ENCODE measurements around the gene CHKB.
A peak's percentile ranks its signal among the peaks of the same experiment; 100 is the strongest.

The CHKB gene

DNA sequence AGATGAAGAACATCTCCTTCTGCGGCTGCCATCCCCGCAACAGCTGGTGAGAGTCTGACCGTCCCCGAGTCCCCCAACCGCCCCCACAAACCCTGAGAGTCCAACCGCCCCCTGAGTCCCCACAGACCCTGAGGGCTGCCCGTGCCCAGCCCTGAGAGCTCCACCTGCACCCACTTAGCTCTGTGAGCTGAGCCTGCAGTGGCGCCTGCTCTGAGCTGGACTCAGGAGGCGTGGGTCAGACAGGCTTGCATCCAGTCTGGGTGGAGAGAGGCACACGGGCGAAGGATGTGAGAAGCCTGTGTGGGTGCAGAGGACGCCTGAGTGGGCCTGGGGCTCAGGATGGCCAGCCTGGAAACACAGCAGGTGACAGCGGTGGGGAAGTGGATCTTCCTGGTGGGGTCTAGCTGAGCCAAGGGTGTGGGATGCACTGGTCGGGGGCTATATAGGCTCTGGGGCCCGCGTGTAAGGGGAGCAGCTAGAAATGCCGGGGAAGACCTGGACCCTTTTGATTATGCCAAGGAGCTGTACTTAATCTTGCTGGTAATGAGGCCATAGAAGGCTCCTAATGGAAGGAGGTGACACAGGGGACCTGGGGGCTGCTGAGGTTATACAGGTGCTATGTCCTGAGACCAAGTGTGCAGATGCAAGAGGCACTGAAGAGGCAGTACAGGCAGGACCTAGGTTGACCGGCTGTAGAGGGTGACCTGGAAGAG is 24.5 kb upstream of the CHKB start:
- H3K27me3 Mint-ChIP-seq, result peaks cover 42% of the 10 kb centered on the region
- H3K4me1 Mint-ChIP-seq, result no peaks in the 10 kb centered on the region
- no peak overlapping the region for H3K4me3 Mint-ChIP-seq
- peaks cover 2% of the 10 kb centered on the region for H3K36me3 Mint-ChIP-seq
- ATAC-seq (ENCODE audit: low read depth) (no peak), DNase-seq (ENCODE audit: low spot score in 2 of 2) (no peak)
- H3K9me3 Mint-ChIP-seq, result no peaks in the 10 kb centered on the region
- H3K27ac Mint-ChIP-seq, result no peak overlapping the region

GRCh38 chr22:50606165-50606945 is 23.7 kb upstream of the CHKB start:
- H3K36me3 Mint-ChIP-seq, result peaks cover 3% of the 10 kb centered on the region
- ATAC-seq (ENCODE audit: low read depth) (no peak), DNase-seq (ENCODE audit: low spot score in 2 of 2) (no peak)
- H3K4me1 Mint-ChIP-seq, result peaks cover 2% of the 10 kb centered on the region
- H3K4me3 Mint-ChIP-seq, result no peak overlapping the region
- no peak overlapping the region for H3K27ac Mint-ChIP-seq
- peaks cover 47% of the 10 kb centered on the region for H3K27me3 Mint-ChIP-seq
- H3K9me3 Mint-ChIP-seq, result no peaks in the 10 kb centered on the region

- Mint-ChIP-seq H3K4me3 (no peak overlapping the region), H3K27me3 (peaks cover 45% of the 10 kb centered on the region), H3K9me3 (no peaks in the 10 kb centered on the region), H3K4me1 (peaks cover 2% of the 10 kb centered on the region), H3K36me3 (peaks cover 3% of the 10 kb centered on the region), H3K27ac (no peak overlapping the region)
- DNase-seq (ENCODE audit: low spot score in 2 of 2) (no peak), ATAC-seq (ENCODE audit: low read depth) (no peak)
These were observed 23.0 kb upstream of the CHKB start for GRCh38 chr22:50605613-50606074.

DNA sequence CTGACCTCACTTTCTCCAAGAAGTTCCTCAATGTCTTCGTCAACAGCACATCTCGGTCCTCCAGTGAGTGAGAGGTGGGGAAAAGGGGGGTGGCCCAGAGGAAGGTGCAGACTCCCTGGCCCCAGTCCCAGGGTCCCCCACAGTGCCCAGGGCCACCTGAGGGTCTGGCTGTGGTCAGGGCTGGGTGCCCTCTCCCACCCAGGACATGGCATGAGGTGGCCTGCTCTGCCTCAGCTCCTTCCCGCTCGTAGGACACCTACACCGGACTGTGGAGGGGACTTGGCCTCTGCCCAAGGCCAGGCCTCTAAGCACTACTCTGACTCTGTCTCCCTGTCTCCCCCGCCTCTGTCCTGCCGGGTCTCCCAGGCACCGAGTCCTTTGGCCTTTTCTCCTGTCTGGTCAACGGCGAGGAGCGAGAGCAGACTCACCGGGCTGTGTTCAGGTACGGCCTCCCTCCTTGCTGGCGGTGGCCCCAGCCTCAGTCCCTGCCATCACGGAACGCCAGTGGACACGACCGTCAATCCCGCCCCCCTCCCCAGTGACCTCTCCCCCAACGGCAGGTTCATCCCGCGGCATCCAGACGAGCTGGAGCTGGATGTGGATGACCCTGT is 22.5 kb upstream of the CHKB start:
- H3K9me3 Mint-ChIP-seq, result no peaks in the 10 kb centered on the region
- H3K36me3 Mint-ChIP-seq, result peaks cover 3% of the 10 kb centered on the region
- ATAC-seq (ENCODE audit: low read depth) (no peak), DNase-seq (ENCODE audit: low spot score in 2 of 2) (no peak)
- peaks cover 41% of the 10 kb centered on the region for H3K27me3 Mint-ChIP-seq
- peaks cover 2% of the 10 kb centered on the region for H3K4me1 Mint-ChIP-seq
- no peak overlapping the region for H3K27ac Mint-ChIP-seq
- H3K4me3 Mint-ChIP-seq, result no peak overlapping the region

DNA sequence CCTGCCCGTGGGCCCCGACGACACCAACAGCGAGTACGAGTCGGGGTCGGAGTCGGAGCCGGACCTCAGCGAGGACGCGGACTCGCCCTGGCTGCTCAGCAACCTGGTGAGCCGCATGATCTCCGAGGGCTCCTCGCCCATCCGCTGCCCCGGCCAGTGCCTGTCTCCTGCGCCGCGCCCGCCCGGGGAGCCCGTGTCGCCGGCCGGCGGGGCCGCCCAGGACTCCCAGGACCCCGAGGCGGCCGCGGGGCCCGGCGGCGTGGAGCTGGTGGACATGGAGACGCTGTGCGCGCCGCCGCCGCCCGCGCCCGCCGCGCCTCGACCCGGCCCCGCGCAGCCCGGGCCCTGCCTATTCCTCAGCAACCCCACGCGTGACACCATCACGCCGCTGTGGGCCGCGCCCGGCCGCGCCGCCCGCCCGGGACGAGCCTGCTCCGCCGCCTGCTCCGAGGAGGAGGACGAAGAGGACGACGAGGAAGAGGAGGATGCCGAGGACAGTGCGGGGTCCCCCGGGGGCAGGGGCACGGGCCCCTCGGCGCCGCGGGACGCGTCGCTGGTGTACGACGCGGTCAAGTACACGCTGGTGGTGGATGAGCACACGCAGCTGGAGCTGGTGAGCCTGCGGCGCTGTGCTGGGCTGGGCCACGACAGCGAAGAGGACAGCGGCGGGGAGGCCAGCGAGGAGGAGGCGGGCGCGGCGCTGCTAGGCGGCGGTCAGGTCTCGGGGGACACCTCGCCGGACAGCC is 21.8 kb upstream of the CHKB start:
- Mint-ChIP-seq H3K27ac (no peak overlapping the region), H3K4me1 (peaks cover 2% of the 10 kb centered on the region), H3K36me3 (peaks cover 3% of the 10 kb centered on the region), H3K4me3 (no peak overlapping the region), H3K9me3 (no peaks in the 10 kb centered on the region), H3K27me3 (peaks cover 42% of the 10 kb centered on the region)
- no peak for DNase-seq (ENCODE audit: low spot score in 2 of 2)
- ATAC-seq (ENCODE audit: low read depth), result no peak

GRCh38 chr22:50603511-50604255 is 21.0 kb upstream of the CHKB start:
- Mint-ChIP-seq H3K27ac (no peak overlapping the region), H3K4me1 (peaks cover 2% of the 10 kb centered on the region), H3K4me3 (no peak overlapping the region), H3K27me3 (peaks cover 34% of the 10 kb centered on the region), H3K9me3 (no peaks in the 10 kb centered on the region), H3K36me3 (peaks cover 3% of the 10 kb centered on the region)
- DNase-seq (ENCODE audit: low spot score in 2 of 2) (no peak), ATAC-seq (ENCODE audit: low read depth) (no peak)

- peak overlapping the region; percentile 69 for H3K4me3 Mint-ChIP-seq
- H3K27ac Mint-ChIP-seq, result no peak overlapping the region
- DNase-seq (ENCODE audit: low spot score in 2 of 2) (no peak), ATAC-seq (ENCODE audit: low read depth) (no peak)
- H3K27me3 Mint-ChIP-seq, result peaks cover 28% of the 10 kb centered on the region
- peaks cover 2% of the 10 kb centered on the region for H3K4me1 Mint-ChIP-seq
- H3K36me3 Mint-ChIP-seq, result peaks cover 1% of the 10 kb centered on the region
- H3K9me3 Mint-ChIP-seq, result no peaks in the 10 kb centered on the region
These were observed 19.7 kb upstream of the CHKB start for GRCh38 chr22:50602338-50602700.

DNA sequence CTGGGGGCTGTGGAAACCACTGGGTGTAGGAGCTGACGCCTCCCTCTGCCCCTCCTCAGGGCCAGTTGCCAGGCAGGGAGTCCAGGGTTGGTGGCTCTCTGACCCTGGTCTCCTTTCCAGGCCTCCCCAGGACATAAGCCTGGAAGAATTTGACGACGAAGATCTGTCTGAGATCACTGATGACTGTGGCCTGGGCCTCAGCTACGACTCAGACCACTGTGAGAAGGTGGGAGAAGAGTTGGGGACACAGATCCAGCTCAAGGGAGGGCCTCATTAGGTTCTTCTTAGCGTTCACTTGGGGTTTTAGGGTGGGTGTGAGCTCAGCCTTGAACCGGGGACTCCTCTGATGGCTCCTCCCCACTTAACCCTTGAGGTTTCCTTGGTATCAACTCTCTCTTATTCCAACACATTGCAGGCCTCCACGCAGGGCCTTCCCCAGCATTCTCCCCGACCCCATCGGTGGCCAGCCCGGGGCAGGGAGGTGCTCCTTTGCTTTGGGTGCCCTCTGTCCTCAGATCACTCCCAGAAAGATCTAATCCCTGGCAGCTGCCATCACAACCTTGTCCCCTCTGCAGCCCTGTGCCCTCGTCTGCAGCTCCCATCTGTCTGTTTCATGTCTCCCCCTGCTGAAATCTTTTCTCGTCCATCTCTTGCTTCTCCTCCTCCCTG is 19.2 kb upstream of the CHKB start:
- H3K36me3 Mint-ChIP-seq, result peaks cover 6% of the 10 kb centered on the region
- ATAC-seq (ENCODE audit: low read depth) (no peak), DNase-seq (ENCODE audit: low spot score in 2 of 2) (no peak)
- H3K27ac Mint-ChIP-seq, result no peak overlapping the region
- H3K4me1 Mint-ChIP-seq, result peaks cover 2% of the 10 kb centered on the region
- no peaks in the 10 kb centered on the region for H3K9me3 Mint-ChIP-seq
- peak overlapping the region; percentile 69 for H3K4me3 Mint-ChIP-seq
- H3K27me3 Mint-ChIP-seq, result peaks cover 24% of the 10 kb centered on the region

- no peaks in the 10 kb centered on the region for H3K9me3 Mint-ChIP-seq
- H3K4me3 Mint-ChIP-seq, result peak overlapping the region; percentile 69
- peaks cover 20% of the 10 kb centered on the region for H3K27me3 Mint-ChIP-seq
- H3K36me3 Mint-ChIP-seq, result peaks cover 9% of the 10 kb centered on the region
- DNase-seq (ENCODE audit: low spot score in 2 of 2) (no peak), ATAC-seq (ENCODE audit: low read depth) (no peak)
- H3K4me1 Mint-ChIP-seq, result peaks cover 2% of the 10 kb centered on the region
- no peak overlapping the region for H3K27ac Mint-ChIP-seq
These were observed 18.5 kb upstream of the CHKB start for GRCh38 chr22:50600967-50601668.

- peak within 1 kb of the TSS; percentile 69 for H3K4me3 Mint-ChIP-seq
- peak; percentile 55 for ATAC-seq (ENCODE audit: low read depth)
- DNase-seq (ENCODE audit: low spot score in 2 of 2), result no peak
- H3K4me1 Mint-ChIP-seq, result peaks cover 2% of the 10 kb centered on the region
- H3K36me3 Mint-ChIP-seq, result peaks cover 9% of the 10 kb centered on the region
- H3K27me3 Mint-ChIP-seq, result peaks cover 16% of the 10 kb centered on the region
- H3K27ac Mint-ChIP-seq, result no peak within 1 kb of the TSS
- H3K9me3 Mint-ChIP-seq, result no peaks in the 10 kb centered on the region
These were observed 17.9 kb upstream of the CHKB start, which contains the start of gene MAPK8IP2 for GRCh38 chr22:50600538-50600937. Gene MAPK8IP2, plus strand, starts transcription at chr22:50600793. Its CDS starts 26 bp downstream, at chr22:50600819.

DNA sequence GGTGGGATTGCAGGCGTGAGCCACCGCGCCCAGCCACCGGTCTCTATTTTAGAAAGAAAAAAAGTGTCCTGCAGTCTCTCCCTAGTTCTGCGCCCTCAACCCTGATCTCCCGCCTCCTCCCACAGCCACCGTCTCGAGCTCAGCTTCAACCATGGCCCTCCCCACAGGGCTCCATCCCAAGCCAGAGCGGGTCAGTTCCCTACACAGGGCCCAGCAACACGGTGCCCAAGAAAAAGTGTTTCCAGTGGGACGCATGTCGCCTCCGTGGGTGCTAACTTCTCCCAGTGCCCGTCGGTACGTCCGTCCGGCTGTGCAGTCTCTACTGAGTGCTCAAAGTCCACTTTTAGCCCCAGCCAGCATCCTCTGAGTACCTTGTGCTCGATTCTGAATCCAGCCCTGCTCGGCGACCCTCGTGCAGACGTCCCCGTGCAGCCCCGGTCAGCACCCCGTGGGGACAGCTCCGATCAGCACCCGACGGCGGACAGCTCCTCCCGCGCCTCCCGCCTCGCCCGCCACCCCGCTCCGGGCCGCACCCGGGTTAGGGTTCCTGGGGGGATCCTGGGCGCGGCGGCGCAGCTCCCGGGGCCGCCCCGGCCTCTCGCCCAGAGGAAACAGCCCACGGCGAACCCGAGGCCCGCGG is 17.3 kb upstream of the CHKB start:
- no peak overlapping the region for H3K27ac Mint-ChIP-seq
- ATAC-seq (ENCODE audit: low read depth) (peak; percentile 85), DNase-seq (ENCODE audit: low spot score in 2 of 2) (peak; percentile 63 to 85)
- peaks cover 9% of the 10 kb centered on the region for H3K36me3 Mint-ChIP-seq
- peaks cover 16% of the 10 kb centered on the region for H3K27me3 Mint-ChIP-seq
- peak overlapping the region; percentile 14 for H3K4me3 Mint-ChIP-seq
- H3K9me3 Mint-ChIP-seq, result no peaks in the 10 kb centered on the region
- peaks cover 2% of the 10 kb centered on the region for H3K4me1 Mint-ChIP-seq

- no peak overlapping the region for H3K4me3 Mint-ChIP-seq
- H3K27me3 Mint-ChIP-seq, result peaks cover 10% of the 10 kb centered on the region
- DNase-seq (ENCODE audit: low spot score in 2 of 2), result no peak
- ATAC-seq (ENCODE audit: low read depth), result no peak
- H3K4me1 Mint-ChIP-seq, result peaks cover 2% of the 10 kb centered on the region
- H3K9me3 Mint-ChIP-seq, result no peaks in the 10 kb centered on the region
- peaks cover 11% of the 10 kb centered on the region for H3K36me3 Mint-ChIP-seq
- H3K27ac Mint-ChIP-seq, result no peak overlapping the region
These were observed 14.4 kb upstream of the CHKB start for GRCh38 chr22:50597097-50597496.
